Iris pigment epithelial cell (primary cell): Measurements from ENCODE around the gene GMDS.

Experiments used
- DNase-seq: peaks from one replicate; pipeline ENCODE4 v3.0.0-alpha.2; 2011; ENCODE audit warnings: low read depth

GMDS gene

DNA sequence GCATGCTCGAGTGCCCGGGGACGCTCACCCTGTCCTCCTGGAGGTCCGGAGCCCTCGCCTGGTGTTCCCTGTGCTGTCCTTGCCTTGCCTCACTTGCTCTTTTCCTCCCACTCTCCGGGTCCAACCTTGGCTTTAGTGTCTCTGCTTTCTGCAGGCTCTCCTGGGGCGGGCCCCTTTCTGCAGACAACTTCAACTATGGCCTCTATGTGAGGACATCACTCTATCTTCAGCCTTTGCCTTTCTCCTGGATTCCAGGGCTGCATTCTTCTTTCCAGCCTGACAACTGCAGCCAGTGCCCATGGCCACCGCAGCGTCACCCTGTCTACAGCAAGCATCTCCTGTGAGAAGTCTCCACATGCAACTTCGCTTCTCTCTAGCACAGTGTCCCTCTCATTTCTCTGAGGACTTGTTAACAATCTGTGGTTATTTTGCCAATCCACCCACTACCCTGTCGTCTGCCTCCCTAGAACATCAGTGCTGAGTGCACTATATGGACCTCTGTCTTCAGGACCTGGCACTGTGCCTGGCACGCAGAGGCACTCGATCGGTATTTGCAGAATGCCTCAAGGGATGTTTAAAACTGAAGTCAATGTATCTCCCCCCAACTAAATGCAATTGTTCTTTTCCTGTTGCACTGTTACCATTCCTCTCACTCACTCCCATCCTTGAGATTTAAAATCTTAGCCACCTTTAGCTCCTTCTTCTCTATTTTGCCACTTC, 599.8 kb downstream of the GMDS start:
- no peak for DNase-seq

DNA sequence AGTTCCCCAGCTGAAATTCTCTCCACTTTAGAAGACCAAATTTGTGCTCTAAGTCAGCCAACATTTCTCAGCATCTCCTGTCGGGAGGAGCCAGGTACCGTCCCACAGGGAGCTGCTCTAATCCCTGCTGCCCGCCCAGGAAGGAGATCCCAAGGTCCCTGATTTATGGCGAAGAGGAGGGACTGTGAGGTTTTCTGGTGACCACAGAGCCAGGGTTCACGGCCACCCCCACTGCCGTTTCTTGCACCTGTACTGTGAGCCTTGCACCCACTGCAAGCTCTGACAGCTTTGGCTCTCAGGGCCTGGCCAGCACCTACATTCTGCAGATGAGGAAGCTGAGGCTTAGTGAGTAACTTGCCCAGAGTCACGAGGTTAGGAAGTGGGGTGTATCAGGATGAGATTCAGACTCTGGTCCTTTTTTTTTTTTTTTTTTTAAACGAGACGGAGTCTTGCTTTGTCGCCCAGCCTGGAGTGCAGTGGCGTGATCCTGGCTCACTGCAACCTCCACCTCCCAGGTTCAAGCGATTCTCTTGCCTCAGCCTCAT, 600.8 kb downstream of the GMDS start:
- no peak for DNase-seq

DNA sequence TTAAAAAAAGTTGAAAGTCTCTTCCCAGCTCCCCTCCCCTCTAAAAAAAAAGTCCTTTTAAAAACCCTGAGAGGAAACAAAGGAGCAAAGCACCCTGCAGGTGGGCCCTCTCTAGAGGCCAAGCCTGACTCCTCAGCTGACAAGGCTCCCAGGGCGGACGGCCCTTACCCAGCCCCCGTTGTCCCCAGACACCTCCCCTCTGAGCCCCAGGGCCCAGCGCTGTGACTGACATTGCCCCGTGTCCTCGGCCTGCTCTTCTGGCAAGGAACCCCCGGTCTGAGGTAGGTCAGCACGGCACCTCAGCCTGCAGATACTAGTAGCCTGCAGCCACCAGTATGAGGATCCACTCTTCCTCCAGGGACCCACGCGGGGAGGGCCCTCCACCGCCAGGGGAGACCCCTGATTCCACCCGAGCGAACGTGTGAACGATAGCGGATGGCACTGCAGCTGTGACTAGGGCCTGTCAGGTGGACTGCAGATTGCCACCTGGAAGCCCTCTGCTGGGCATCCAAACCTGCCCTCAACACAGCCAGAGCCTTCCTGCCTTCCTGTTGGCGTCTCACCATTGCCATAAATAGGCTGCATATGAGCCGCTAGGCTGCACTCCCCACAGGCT, 601.5 kb downstream of the GMDS start:
- no peak for DNase-seq

DNA sequence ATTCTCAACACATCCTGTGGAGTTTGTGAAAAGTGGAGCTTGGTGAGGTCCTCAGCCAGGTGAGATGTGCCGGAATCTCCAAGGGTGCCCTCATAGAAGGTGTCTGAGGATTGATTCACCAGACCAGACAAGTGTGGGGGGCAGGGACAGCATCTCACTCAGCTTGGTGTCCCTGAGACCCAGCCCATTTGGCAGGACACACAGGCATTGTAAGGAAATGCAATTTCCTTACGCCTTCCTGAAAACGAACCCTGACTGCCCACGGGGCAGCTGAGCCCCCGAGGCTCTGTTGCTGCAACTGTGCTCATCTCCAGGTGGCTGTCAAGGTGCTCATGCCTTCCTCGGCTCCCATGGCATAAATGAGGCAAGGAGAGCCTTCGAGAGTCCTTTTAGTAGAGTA, 602.3 kb downstream of the GMDS start:
- DNase-seq, result no peak

DNA sequence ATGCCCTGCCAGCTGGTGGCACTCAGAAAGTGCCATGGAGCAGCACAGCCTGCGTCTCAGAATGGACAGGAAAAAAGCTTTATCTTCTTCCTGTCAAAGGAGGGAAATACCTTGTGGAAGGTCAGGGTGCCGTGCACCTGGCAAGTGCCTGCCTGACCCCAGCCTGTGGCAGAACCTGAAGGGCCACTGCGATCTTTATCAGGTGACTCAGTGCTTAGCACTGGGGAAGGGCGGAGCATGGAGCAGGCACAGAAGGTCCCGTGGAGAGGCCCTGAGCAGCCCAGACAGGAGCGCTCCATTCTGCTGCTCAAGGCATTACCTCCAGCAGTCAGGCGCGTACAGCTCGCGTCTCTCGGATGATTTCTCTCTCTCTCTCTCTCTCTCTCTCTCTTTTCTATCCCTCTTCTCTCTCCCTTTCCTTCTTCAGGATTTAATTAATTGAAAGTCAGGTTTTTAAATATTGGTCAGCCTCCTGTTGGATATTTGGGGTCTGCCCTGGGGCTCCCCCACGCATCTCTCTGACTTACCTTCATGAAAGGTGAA, 604.0 kb downstream of the GMDS start:
- DNase-seq, result no peak

DNA sequence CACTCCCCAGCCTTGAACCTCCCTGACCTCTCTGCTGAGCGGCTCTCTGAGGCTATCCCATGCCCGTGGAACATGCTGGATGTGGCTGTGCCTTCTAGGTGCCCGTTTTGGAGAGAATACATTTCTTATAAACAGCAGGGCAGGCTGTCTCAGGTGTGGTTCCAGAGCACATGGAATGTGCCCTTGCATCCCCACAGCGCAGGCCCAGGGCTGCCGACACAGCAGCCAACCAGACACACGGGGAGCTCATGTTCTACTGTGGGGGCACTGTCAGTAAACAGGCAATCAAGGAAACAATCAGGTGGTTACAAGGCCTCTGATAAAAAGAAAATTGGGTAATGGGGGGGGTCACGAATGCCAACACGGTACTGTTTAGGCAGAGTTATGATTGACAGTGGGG, 604.9 kb downstream of the GMDS start:
- no peak for DNase-seq

DNA sequence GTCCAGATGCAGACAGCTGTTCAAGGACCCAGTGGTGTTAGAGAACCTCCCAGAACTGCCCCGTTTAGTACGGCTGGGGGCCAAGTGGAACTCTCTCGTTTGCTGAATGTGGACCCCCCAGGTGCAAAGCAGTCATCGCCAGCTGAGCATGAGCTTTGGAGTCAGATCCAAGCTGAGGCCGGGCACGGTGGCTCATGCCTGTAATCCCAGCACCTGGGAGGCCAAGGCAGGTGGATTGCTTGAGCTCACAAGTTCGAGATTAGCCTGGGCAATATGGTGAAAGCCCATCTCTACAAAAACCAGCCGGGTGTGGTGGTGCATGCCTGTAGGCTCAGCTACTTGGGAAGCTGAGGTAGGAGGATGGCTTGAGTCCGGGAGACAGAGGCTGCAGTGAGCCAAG, 606.0 kb downstream of the GMDS start:
- no peak for DNase-seq

DNA sequence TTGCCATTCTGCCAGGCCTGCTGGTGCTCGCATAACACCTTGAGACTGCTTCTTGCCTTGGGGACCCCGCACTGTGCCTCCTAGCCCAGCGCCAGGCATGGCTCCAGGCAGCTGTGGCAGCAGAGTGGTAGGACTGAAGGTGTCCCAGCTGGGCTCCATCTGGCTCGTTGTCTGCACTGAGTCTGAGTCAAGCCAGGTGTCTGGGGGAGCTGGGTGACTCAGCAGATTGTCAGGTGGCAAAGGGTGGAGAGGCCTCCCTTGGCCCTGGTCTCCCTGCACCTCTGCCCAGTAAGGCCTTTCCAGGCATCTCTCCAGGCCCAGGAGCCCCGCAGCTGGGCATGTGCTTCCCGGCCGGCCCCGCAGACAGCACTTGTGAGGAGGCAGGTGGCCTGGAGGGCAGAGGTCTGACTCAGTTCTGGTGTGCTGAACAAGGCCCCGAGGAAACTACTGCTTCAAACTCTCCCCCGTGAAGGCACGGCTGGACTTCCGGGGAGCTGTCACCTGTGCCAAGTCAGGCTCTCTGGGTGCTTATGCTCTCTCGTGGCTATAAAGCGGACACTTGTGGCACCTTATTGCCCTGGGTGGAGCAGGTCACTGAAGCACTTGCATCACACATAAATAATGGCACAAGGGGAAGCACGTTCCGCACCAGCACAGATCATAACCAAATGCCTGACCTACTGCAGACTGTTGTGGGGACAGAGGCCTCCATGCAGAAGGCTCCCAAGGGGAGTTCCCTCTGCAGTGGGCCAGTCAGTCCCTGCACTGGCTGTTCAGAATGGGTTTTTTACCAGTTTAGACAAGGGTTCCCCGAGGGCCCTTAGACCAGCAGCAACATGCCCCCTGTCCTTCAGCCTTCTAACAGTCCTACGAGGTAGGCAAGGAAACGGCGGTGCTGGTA, 608.2 kb downstream of the GMDS start:
- DNase-seq, result no peak

DNA sequence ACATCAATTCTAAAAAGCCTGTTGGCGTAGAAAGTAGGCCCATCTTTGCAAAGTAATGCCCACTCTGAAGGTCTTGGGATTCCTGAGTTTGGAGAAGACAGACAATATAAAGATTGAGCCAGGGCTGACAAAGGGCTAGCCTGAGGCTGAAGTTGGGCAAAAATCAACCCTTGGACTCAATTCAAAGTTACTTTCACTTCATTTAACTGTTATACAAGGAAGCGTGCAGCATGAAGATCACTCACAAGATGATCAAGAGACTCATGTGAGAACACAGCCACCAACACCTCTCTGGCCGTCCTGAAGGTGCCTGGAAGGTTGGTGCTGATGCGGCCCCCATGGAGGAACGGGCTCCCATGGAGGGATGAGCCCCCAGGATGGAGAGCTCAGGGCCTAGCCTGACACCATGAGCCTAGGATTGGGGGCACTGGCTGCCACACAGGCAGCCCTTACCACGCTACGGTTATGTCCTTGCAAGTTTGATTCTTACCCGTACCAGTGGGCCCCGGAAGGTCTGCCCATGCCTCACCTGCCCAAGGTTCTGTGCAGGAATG, 609.1 kb downstream of the GMDS start:
- DNase-seq, result no peak

DNA sequence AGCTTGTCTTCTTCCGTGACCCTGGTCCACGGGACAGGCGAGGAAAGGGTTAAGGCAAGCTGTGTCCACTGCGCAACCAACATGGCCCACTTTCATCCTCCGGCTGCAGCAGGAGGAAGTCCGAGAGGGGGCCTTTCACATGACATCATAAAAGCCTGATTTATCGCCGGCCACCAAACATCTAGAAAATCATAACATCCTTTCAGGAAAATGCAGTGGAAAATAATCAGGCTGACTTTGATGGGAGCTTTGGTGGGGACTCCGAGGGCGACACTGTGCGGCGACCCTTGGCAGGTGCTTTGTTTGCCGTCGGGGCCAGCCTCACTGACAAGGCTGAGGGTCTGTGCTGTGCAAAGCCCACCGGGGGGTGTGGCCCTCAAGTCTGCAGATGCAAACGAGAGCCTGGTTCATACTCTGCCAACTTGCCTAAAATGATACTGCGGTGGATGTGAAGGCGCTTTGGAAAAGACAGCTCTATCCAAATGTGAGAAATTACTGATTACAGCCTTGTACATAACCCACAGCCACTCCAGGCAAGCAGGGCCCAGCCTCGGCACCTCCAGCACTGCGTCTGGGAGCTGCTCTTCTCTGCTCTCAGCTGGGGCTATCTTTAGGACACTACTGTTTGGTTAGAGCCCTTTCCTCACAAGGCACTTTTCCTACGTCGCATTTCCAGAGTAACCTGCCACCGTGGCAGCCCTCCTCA, 609.9 kb downstream of the GMDS start:
- DNase-seq, result peak; percentile 21

DNA sequence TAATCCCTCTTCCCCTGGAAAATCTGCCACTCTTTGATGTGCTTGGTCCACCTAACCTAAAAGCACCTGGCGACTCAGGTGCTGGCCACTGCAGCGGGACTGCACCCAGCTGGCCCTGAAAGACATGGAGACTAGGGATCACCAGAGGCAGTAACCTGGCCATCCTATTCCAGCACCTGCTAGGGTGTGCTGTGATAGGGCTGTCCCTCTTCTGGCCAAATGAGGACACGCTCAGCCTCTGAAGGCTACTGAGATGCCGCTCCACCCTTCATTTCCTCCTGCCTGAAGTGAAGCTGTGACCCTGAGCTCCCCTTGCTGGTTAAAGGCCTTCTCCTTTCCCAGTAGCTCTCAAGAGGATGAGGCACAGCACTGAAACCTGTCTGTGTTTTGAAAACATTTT, 611.3 kb downstream of the GMDS start:
- no peak for DNase-seq

DNA sequence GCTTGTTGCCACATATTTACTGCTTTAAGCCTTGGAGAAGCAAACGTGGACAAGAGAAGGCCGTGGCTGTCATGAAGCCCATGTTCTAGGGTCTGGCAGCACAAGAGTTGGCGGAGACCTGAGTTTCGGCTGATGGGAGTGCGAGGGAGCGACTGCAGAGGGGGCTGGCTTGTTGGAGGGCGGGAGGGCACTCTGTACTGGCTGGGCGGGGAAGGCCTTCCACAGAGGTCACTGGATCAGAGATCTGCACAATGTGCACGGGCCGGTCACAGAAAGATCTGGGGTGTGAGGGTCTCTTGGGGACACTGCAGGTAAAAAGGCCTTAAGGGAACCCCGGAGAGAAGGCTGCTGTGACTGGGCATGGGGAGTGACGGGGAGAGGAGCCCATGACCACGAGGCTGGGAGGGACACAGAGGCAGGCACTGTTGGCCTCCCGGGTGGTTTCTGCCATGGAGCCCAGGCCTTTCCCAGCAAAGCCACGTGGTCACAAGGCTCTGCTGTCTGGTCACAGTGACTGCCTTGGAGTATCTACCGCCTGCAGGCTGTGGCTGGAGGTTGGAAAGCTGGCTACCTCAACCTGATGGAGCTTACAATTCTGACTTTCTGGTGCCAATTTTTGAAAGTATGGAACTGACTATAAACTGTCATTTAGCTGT, 611.9 kb downstream of the GMDS start:
- no peak for DNase-seq

DNA sequence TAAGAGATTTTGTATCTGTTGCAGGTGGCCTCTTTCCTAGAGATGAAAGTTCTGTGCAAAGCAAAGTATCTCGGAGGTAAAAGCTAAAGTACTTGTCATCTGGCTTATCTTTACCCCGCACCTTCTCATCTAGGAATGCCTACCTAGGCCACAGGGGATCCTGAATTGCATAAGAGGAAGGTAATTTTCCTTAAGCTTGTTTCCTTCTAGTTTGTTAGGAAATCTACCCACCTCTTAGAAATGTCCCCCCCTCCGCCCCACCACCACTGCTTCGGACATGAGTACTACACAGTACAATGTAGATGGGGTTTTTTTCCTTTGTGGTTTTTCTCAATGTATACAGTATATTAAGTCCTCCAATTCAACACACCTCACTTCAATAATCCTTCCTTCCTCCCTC, 614.2 kb downstream of the GMDS start:
- DNase-seq, result peak; percentile 59

DNA sequence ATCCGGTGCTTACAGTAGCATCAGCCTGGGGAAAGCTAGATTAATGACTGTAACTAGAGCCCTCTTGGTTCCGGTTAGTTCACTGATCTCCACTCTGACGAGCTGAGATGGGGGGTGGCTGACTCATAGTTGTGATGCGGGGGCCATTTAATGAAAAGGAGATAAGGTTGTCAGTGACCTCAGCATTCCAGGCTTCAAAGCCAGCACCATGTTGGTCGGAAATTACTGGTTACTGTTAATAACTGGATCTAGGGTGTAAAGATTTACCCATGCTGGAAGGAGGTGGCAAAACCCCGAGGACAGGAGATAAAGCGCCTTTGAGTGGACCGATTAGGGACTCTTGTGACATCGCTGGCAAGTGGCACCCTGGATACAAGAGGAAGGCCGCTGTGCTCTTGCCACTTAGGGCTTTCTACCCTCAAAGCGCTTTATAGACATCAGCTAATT, 614.6 kb downstream of the GMDS start:
- peak; percentile 90 for DNase-seq

DNA sequence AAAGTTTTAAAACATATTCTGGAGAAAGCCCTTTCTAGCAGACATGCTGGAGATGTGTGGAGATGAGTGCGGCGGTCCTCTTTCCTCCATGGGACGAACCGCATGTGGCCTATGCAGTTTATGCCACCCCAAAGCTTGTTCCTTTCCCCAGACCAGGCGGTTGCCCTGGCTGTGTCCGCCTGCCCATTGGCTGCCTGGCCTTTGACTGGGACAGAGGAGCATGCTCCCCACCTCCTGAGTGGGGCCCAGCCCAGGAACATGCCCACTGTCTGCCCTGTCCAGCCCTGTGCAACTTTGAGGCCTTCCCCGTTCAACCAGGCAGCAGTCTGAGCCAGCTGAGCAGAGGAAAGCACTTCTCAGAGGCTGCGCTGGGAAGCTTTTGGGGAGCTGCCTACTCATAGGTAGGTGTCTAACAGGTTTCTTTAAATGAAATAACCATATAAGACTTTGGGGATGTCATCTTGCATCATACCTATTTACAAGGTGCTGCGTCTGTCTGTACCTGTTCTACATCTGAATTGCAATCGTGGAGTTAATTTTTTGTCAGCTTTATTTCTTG, 615.1 kb downstream of the GMDS start:
- no peak for DNase-seq

DNA sequence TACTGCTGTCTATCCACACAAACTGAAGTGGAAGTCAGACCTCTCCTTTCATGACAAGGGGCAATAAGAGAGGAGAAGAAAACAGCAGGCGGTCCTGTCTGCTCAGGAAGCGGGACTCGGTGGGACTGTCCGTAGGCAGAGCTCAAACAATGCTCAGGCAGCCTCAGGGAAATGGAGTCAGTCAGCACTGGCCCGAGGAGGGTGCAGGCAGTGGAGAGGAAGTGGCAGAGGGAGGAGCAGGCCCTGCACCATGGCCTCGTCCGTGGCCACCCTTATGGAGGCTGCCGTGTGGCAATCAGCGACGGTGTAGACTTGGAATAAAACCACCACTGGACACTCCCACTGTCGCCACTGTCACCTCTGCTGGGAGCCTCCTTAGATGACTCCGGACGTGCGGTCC, 616.1 kb downstream of the GMDS start:
- DNase-seq, result no peak

DNA sequence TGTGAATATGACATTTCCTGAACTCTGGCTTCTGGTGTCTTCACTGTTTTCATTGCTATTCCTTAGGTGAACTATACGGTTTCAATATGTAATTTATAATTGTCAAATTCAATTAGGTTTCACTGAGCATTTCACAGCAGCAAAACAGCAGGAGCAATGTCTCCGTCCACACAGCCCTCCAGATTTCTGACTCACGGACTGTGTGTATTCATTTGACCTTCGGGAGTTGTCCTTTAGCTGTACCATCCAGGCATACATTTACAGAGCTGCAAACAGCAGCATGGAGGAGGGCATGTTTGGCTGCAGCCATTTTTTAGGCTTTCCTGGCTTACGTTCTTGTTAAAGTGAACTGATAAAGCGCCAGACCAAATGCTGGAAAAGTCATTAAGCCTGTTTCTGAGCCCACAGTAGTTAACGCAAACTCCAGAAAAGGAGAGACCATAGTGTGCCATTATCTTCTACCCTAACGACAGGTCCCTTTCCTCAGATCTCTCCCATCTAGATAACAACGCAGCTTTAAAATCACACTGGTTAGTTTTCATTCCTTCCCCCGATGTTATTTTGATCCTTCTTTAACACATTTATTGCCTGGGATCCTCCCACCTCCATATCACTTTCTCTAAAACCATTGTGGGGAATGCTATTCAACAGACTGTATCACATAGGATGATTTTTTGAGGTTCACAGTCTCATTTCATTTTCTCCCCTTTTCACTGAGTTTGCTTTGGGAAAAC, 617.4 kb downstream of the GMDS start:
- DNase-seq, result peak; percentile 45

DNA sequence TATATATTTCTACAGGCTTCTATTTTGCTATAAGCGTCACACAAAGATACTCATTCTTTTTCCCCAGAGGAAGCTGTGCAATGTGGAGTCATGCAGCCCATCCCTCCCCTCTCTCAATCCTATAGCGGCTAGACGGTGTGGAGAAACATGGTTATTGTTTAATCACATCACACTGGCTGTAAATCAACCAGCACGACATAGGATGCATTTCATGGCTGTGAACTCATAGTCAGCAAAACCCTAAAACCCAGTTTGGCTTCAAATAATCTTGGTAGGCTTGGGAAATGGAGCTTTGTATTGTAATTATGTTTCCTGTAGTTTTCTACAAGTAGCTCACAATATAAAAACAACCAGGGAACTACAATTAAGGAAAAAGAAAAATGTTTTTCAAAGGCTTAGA, 618.9 kb downstream of the GMDS start:
- DNase-seq, result no peak

DNA sequence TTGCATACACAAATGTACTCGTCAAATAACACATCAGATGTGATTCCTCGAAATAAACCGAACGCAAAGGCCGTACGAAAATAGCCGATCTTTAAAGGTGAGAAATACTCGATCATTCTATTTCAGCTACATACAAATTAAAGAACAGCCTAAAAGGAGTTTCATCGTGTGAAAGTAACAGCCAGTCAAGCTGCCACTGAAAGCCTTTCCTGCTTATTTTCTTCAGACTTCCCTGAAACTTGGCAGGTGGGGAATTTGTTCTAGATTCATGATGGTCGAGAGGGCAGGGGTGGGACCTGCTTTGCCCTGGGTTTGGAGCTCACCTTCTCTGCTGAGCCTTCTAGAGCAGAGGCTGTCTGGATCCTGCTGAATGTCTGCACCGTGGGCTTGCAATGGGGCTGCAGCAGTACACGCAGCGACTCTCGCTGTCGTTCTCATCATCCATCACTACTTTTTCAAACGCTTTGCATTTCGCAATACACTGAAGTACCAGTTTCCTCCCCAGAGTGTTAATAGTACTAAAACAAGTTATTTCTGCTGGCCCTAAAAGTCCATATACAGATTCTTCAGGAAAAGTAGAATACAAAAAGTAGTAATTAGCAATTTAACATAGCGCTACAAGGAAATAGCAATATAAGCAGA, 619.5 kb downstream of the GMDS start:
- peak; percentile 45 for DNase-seq
